Psoas muscle (tissue), 8 donors: Measurements from ENCODE around the gene ANKRD55. TPM values are rescaled to one million over a fixed set of nuclear protein-coding genes. Genes with fewer than 3 reads are reported as not detected.

Experiments used
- ATAC-seq, 4 donors: fragments of 200-7000 bp; cut with Tn5 transposase; one replicate each; pipeline ENCODE4 v1.9.1; 2020; ENCODE audit warnings: moderate library complexity in 3 of 4, mild to moderate bottlenecking in 2 of 4
- DNase-seq, 2 donors: peaks; one replicate each; pipeline ENCODE4 v3.0.0-alpha.2; 2020
- H3K27ac ChIP-seq: fragments of 200-600 bp; one replicate; pipeline ENCODE4 v1.8.0; 2022
- H3K27me3 ChIP-seq, 3 donors: fragments of 200-600 bp in 1 of 3; one replicate each; pipeline versions ENCODE4 v1.6.1 to v1.8.0; 2013 to 2022; ENCODE audit warnings: low read length in 2 of 3, mild to moderate bottlenecking in 2 of 3, moderate library complexity in 1 of 3; ENCODE audit not compliant: insufficient read depth in 3 of 3
- H3K36me3 ChIP-seq, 2 donors: fragments of 200-600 bp in 1 of 2; one replicate each; pipeline versions ENCODE4 v1.6.1 to v1.8.0; 2013 to 2022; ENCODE audit warnings: low read depth in 1 of 2, mild to moderate bottlenecking in 1 of 2, moderate library complexity in 1 of 2; ENCODE audit not compliant: insufficient read depth in 1 of 2
- H3K4me1 ChIP-seq: fragments of 200-600 bp; one replicate; pipeline ENCODE4 v1.8.0; 2022
- H3K4me3 ChIP-seq: fragments of 200-600 bp; one replicate; pipeline ENCODE4 v1.8.0; 2022; ENCODE audit warnings: mild to moderate bottlenecking
- H3K9me3 ChIP-seq: fragments of 200-600 bp; one replicate; pipeline ENCODE4 v1.8.0; 2022
- WGBS, 3 donors: extraction: QIAGEN DNeasy Blood & Tissue Kit; methylation state at CpG; one replicate each; pipeline versions ENCODE4 v1.1.6 to v1.1.7; 2013; 5-methylcytosine and 5-hydroxymethylcytosine counted together
- intact Hi-C, 2 donors: fragments of 100-400 bp; cut with DNase I; formaldehyde crosslinking; loops; one replicate each; pipeline versions ENCODE4 v1.11.0 to v1.14.2; 2022
- polyA plus RNA-seq, 3 donors: library from polyadenylated mRNA; stranded (reverse); fragments of 200-250 nt; gene quantifications; one replicate each; pipeline ENCODE4 v1.2.3, GENCODE V29; 2013
- total RNA-seq, 4 donors: library from RNA; stranded (reverse); fragmentation: NEBNext Ultra II Directional in 2 of 4; extraction: Animal tissue kit (Norgen Biotek cat#: 25700) in 2 of 4; gene quantifications; one replicate each; pipeline versions ENCODE4 v1.2.1 to v1.2.4, GENCODE V29; 2021 to 2023
- TF ChIP-seq, protein P1 (sequence below): fragments of 200-600 bp; IDR thresholded peaks from one replicate; pipeline ENCODE4 v1.8.0; 2022; ENCODE audit warnings: antibody characterized with exemption
- donor health status: healthy with polysubstance abuse.
- donor health status: DM: no; HTN: no; CAD: no; lungs with moderate emphysema.
- donor health status: Bipolar disorder and iron deficiency.
- donor health status: healthy.
- donor health status: DM: yes; HTN: yes; CAD: no.
- donor health status: DM: no; HTN: no; CAD: no.
- donor health status: DM: no; HTN: no; CAD: no.
- donor health status: DM: yes; HTN: yes; CAD: no.

Gene ANKRD55
- total and polyA plus RNA-seq, 7 donors: 0.01 to 0.04 TPM; not detected in 5

DNA sequence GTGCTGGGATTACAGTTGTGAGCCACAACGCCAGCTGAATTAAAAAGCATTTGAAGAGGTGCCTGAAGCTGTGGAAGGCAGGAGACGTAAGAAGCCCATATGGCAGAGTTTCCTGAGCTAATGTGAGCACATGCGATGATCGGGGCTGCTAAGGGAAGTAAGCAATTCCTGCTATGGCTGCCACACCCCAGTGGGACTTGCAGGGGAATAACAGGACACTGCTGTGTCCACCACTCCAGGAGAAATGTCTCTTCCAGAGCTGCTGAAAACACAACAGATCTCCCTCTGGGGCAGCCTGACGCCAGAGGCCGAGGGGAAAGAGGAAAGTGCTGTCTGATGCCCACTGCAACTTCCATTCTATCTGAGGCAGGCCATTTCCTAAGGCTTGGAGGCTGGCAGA, 46.2 kb upstream of the ANKRD55 start:
- Histone ChIP-seq H3K4me3 (no peak overlapping the region), H3K27ac (no peak overlapping the region), H3K4me1 (peaks cover 2% of the 10 kb centered on the region), H3K9me3 (no peaks in the 10 kb centered on the region), H3K27me3 (peaks cover 0 to 4% (median 0%) of the 10 kb centered on the region in 3 donors), H3K36me3 (no peaks in the 10 kb centered on the region)
- 53 to 56% (median 54%) methylated on average over 6 of the region's 6 CpGs for WGBS, 3 donors
- no peak for ATAC-seq
- TF ChIP-seq, protein P1, sequence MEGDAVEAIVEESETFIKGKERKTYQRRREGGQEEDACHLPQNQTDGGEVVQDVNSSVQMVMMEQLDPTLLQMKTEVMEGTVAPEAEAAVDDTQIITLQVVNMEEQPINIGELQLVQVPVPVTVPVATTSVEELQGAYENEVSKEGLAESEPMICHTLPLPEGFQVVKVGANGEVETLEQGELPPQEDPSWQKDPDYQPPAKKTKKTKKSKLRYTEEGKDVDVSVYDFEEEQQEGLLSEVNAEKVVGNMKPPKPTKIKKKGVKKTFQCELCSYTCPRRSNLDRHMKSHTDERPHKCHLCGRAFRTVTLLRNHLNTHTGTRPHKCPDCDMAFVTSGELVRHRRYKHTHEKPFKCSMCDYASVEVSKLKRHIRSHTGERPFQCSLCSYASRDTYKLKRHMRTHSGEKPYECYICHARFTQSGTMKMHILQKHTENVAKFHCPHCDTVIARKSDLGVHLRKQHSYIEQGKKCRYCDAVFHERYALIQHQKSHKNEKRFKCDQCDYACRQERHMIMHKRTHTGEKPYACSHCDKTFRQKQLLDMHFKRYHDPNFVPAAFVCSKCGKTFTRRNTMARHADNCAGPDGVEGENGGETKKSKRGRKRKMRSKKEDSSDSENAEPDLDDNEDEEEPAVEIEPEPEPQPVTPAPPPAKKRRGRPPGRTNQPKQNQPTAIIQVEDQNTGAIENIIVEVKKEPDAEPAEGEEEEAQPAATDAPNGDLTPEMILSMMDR: no peak
- no peak for DNase-seq
- intact Hi-C loops: no loop called here

DNA sequence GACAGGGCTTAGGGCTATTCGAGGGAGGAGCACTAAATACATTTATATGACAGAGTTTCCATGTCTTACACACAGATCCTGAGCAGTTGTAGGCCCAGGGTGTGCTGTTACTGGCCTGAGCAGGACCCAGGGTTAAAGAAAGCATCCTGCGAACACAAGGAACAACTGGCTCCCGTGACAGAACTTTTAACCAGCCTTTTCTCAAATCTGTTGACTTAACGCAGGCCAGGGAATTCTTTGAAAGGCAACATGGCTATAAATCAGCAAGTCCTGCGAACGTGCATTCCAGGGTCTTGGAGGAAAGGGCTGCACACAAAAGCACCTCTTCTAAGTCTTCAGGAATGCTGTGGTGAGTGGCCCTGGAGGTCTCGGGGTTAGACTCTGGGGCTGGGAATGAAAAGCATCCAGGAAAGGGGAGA, 45.2 kb upstream of the ANKRD55 start:
- no peaks in the 10 kb centered on the region for H3K36me3 ChIP-seq
- H3K9me3 ChIP-seq: no peaks in the 10 kb centered on the region
- no peak for ATAC-seq
- WGBS, 3 donors: 75 to 79% (median 77%) methylated on average over 7 of the region's 7 CpGs
- intact Hi-C loops: no loop called here
- DNase-seq: no peak
- H3K4me3 ChIP-seq: no peak overlapping the region
- peaks cover 2% of the 10 kb centered on the region for H3K4me1 ChIP-seq
- no peak overlapping the region for H3K27ac ChIP-seq
- H3K27me3 ChIP-seq: peaks cover 0 to 4% (median 0%) of the 10 kb centered on the region in 3 donors
- TF ChIP-seq, protein P1: no peak

DNA sequence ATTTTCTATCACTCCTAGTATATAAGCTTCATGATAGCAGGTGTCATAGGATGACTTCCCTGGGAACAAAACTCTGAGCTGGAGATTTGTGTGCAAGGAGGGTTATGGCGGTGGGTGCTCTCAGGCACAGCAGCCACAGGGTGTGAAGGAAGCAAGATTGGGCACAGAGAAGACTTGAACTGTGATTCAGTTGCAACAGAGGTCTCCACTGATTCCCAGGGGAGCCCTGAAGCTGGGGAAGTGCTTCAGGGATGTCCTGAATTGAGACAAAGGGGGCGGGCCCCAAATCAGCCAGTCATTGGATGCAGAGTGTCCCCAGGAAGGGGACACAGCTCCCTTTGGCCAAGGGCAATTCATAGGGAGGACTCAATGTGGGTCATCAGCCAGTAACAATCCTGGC, 44.4 kb upstream of the ANKRD55 start:
- ATAC-seq: no peak
- Histone ChIP-seq H3K27ac (no peak overlapping the region), H3K36me3 (no peaks in the 10 kb centered on the region), H3K4me3 (no peak overlapping the region), H3K9me3 (no peaks in the 10 kb centered on the region), H3K4me1 (peaks cover 2% of the 10 kb centered on the region), H3K27me3 (no peaks in the 10 kb centered on the region)
- no peak for DNase-seq
- TF ChIP-seq, protein P1: no peak
- intact Hi-C loops: no loop called here
- 72 to 98% (median 76%) methylated on average over 2 of the region's 2 CpGs for WGBS, 3 donors

DNA sequence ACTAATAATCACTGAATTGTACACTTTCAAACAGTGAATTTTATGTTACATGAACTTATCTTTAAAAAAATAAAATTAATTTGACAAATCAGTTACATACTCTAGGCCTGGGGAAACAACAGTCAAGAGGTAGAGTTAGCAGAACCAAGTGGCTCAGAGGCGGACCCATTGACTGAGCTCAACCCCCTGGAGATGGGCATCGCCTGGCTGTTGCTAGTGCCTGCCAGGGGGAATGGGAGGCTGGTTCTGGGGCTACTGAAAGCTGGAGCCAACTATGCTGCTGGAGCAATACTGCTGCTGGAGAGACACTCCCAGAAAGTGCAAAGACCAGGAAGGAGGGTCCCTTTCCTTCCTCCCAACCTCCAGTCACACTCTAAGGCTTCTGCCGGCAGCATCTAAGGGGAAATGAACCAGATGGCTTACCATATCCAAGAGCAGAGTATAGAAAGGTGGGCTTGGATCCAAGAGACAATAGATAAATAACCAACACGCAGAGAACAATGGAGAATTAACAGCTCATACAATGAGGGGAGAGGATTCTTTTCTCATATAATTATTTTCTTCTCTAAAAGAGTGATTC, 40.3 kb upstream of the ANKRD55 start:
- intact Hi-C loops: loop anchor here in 1 of 2 donors (5.0 kb wide), 1 partner anchor 564 kb away; no protein-coding TSS in a partner anchor
- no peaks in the 10 kb centered on the region for H3K36me3 ChIP-seq
- H3K4me3 ChIP-seq: no peak overlapping the region
- no peaks in the 10 kb centered on the region for H3K4me1 ChIP-seq
- no peak overlapping the region for H3K27ac ChIP-seq
- WGBS, 3 donors: 65 to 74% (median 69%) methylated on average over 4 of the region's 4 CpGs
- ATAC-seq (no peak), DNase-seq (no peak)
- no peaks in the 10 kb centered on the region for H3K9me3 ChIP-seq
- no peaks in the 10 kb centered on the region for H3K27me3 ChIP-seq
- TF ChIP-seq, protein P1: no peak

DNA sequence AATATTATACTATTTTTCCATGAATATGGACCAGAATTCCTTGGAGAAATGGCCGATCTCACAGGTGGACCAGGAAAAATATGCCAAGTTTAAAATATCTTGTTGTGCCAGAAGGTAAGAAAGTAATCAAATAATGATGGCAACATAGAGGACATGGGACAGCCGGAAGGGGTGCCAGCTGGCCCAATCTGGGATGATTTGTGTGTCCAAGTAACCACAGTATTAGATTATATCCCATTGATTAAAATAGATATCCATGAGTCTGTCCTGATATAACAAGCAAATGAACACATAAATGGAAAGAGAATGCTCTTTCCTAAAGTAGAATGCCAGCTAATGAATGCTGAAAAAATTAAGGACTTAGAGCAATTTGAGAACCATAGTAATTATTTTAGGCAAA, 39.6 kb upstream of the ANKRD55 start:
- Histone ChIP-seq H3K9me3 (no peaks in the 10 kb centered on the region), H3K27me3 (no peaks in the 10 kb centered on the region), H3K4me1 (no peaks in the 10 kb centered on the region), H3K36me3 (no peaks in the 10 kb centered on the region), H3K4me3 (no peak overlapping the region), H3K27ac (no peak overlapping the region)
- TF ChIP-seq, protein P1: no peak
- ATAC-seq (no peak), DNase-seq (no peak)
- intact Hi-C loops: loop anchor here in 1 of 2 donors (5.0 kb wide), 1 partner anchor 565 kb away; no protein-coding TSS in a partner anchor
- 82 to 86% (median 85%) methylated on average over 2 of the region's 2 CpGs for WGBS, 3 donors
